H1 (cell line): Measurements from ENCODE around the gene ARRDC2. TPM values are rescaled to one million over a fixed set of nuclear protein-coding genes. Genes with fewer than 3 reads are reported as not detected.

Experiments used
- CTCF ChIA-PET: fragments of 300-600 bp; sonication (Branson Sonifier 250); formaldehyde crosslinking; loops from one replicate; lab custom pipeline; 2021; ENCODE audit not compliant: partially characterized antibody; lab: Charles Lee
- POLR2A ChIA-PET: fragments of 300-600 bp; sonication (Branson Sonifier 250); formaldehyde crosslinking; loops from one replicate; lab custom pipeline; 2021; ENCODE audit warnings: inconsistent platforms; ENCODE audit not compliant: partially characterized antibody; lab: Charles Lee
- DNase-seq, 2 experiments: peaks; one replicate each; pipeline versions ENCODE4 v3.0.0 to v3.0.0-alpha.2; 2010 to 2022; ENCODE audit warnings: low spot score in 2 of 2, low read depth in 1 of 2, mixed read lengths in 1 of 2
- FAIRE-seq: peaks from 2 replicates; lab custom pipeline; 2011; peaks lifted over from hg19 to GRCh38; lab: Jason Lieb, UNC
- H2AFZ ChIP-seq: 2 replicates; pipeline ENCODE4 v1.8.1; 2012; ENCODE audit warnings: low read length, inconsistent platforms
- H2AK5ac ChIP-seq: 2 replicates; pipeline ENCODE4 v1.6.1; 2013; ENCODE audit warnings: low read depth, low read length
- H2BK120ac ChIP-seq: replicated peaks from 2 replicates; pipeline ENCODE3; 2013; ENCODE audit warnings: low read depth, low read length, inconsistent platforms
- H2BK12ac ChIP-seq: 2 replicates; pipeline ENCODE4 v1.6.1; 2013; ENCODE audit warnings: low read depth, low read length
- H2BK15ac ChIP-seq: 2 replicates; pipeline ENCODE4 v1.6.1; 2013; ENCODE audit warnings: low read length
- H2BK20ac ChIP-seq: 2 replicates; pipeline ENCODE4 v1.6.1; 2013; ENCODE audit warnings: low read length
- H2BK5ac ChIP-seq: 2 replicates; pipeline ENCODE4 v1.6.1; 2013; ENCODE audit warnings: low read depth, low read length
- H3K14ac ChIP-seq: 2 replicates; pipeline ENCODE4 v1.6.1; 2013; ENCODE audit warnings: inconsistent platforms; ENCODE audit not compliant: insufficient read length
- H3K18ac ChIP-seq: 2 replicates; pipeline ENCODE4 v1.6.1; 2013; ENCODE audit warnings: low read length; ENCODE audit errors: extremely low read depth
- H3K23ac ChIP-seq: 2 replicates; pipeline ENCODE4 v1.6.1; 2013; ENCODE audit warnings: inconsistent platforms; ENCODE audit not compliant: insufficient read length
- H3K23me2 ChIP-seq: 2 replicates; pipeline ENCODE4 v1.6.1; 2013; ENCODE audit warnings: low read depth, low read length
- H3K27ac ChIP-seq: 2 replicates; pipeline ENCODE4 v1.6.1; 2011; ENCODE audit warnings: low read depth, low read length, inconsistent platforms
- H3K27me3 ChIP-seq, 4 experiments: replicated peaks in 1 of 4; 1 replicate in 1 of 4; 2 replicates in 3 of 4; pipeline versions ENCODE4 v1.6.1 to v1.8.1; 2011 to 2013; ENCODE audit warnings: low read length in 3 of 4, mild to moderate bottlenecking in 3 of 4, inconsistent platforms in 2 of 4, mixed read lengths in 2 of 4, moderate library complexity in 1 of 4; ENCODE audit not compliant: control insufficient read depth in 3 of 4, insufficient read depth in 3 of 4; ENCODE audit errors: extremely low read depth in 1 of 4
- H3K36me3 ChIP-seq, 4 experiments: 2 replicates each; pipeline versions ENCODE4 v1.6.1 to v1.8.1; 2011 to 2013; ENCODE audit warnings: mild to moderate bottlenecking in 4 of 4, low read length in 3 of 4, moderate library complexity in 2 of 4, control low read depth in 1 of 4, inconsistent platforms in 1 of 4; ENCODE audit not compliant: insufficient read depth in 4 of 4, control insufficient read depth in 2 of 4
- H3K4ac ChIP-seq: replicated peaks from 2 replicates; pipeline ENCODE3; 2013; ENCODE audit warnings: low read length, low read depth, mixed read lengths, inconsistent platforms; ENCODE audit not compliant: insufficient read length
- H3K4me1 ChIP-seq, 4 experiments: replicated peaks in 1 of 4; 1 replicate in 1 of 4; 2 replicates in 3 of 4; pipeline versions ENCODE4 v1.6.1 to v1.8.1; 2011 to 2013; ENCODE audit warnings: low read length in 3 of 4, inconsistent platforms in 2 of 4, mixed read lengths in 1 of 4; ENCODE audit not compliant: insufficient read depth in 4 of 4, control insufficient read depth in 3 of 4
- H3K4me2 ChIP-seq, 2 experiments: 2 replicates each; pipeline versions ENCODE4 v1.6.1 to v1.8.1; 2011 to 2013; ENCODE audit warnings: low read depth in 2 of 2, low read length in 2 of 2, control low read depth in 1 of 2, inconsistent platforms in 1 of 2, mild to moderate bottlenecking in 1 of 2; ENCODE audit not compliant: insufficient read depth in 1 of 2
- H3K4me3 ChIP-seq, 4 experiments: fragments of 200-600, 300-600 bp in 1 of 4; sonication (generic), shearing (Covaris generic), sonication (Bioruptor Twin) in 1 of 4; 2 replicates each; pipeline versions ENCODE4 v1.5.1 to v1.8.1; 2011 to 2016; ENCODE audit warnings: low read length in 4 of 4, low read depth in 3 of 4, control low read depth in 2 of 4, inconsistent platforms in 2 of 4, mild to moderate bottlenecking in 2 of 4, mixed read lengths in 1 of 4, moderate library complexity in 1 of 4; ENCODE audit not compliant: insufficient read depth in 2 of 4; ENCODE audit errors: extremely low read depth in 1 of 4
- H3K56ac ChIP-seq: replicated peaks from 2 replicates; pipeline ENCODE3; 2013; ENCODE audit warnings: low read depth, mild to moderate bottlenecking, mixed read lengths, low read length, inconsistent platforms; ENCODE audit not compliant: insufficient read length
- H3K79me1 ChIP-seq: 2 replicates; pipeline ENCODE4 v1.6.1; 2013; ENCODE audit warnings: low read depth, low read length, control low read depth
- H3K79me2 ChIP-seq, 2 experiments: 2 replicates each; pipeline versions ENCODE4 v1.6.1 to v1.8.1; 2012 to 2013; ENCODE audit warnings: low read length in 2 of 2, mild to moderate bottlenecking in 2 of 2, inconsistent platforms in 1 of 2; ENCODE audit not compliant: insufficient read depth in 2 of 2, control insufficient read depth in 1 of 2
- H3K9ac ChIP-seq, 4 experiments: replicated peaks in 1 of 4; 1 replicate in 1 of 4; 2 replicates in 3 of 4; pipeline versions ENCODE4 v1.6.1 to v1.8.1; 2011 to 2013; ENCODE audit warnings: low read depth in 3 of 4, low read length in 3 of 4, control low read depth in 2 of 4, mild to moderate bottlenecking in 2 of 4, moderate library complexity in 2 of 4, inconsistent platforms in 1 of 4; ENCODE audit errors: extremely low read depth in 1 of 4
- H3K9me3 ChIP-seq, 2 experiments: 2 replicates each; pipeline versions ENCODE4 v1.6.1 to v1.8.1; 2012 to 2013; ENCODE audit warnings: mild to moderate bottlenecking in 2 of 2, moderate library complexity in 2 of 2, control low read depth in 1 of 2, inconsistent platforms in 1 of 2, low read depth in 1 of 2, low read length in 1 of 2, mixed read lengths in 1 of 2; ENCODE audit not compliant: insufficient read depth in 2 of 2
- H4K20me1 ChIP-seq, 2 experiments: replicated peaks in 1 of 2; 2 replicates each; pipeline versions ENCODE3 to v1.8.1; 2011 to 2013; ENCODE audit warnings: inconsistent platforms in 2 of 2, low read length in 2 of 2, mild to moderate bottlenecking in 1 of 2; ENCODE audit not compliant: insufficient read depth in 2 of 2, control insufficient read depth in 1 of 2
- H4K5ac ChIP-seq: 2 replicates; pipeline ENCODE4 v1.6.1; 2013; ENCODE audit warnings: low read length, low read depth, mixed read lengths, inconsistent platforms; ENCODE audit not compliant: insufficient read length
- H4K8ac ChIP-seq: 2 replicates; pipeline ENCODE4 v1.8.0; 2013; ENCODE audit warnings: mild to moderate bottlenecking, moderate library complexity, low read length, inconsistent platforms; ENCODE audit not compliant: insufficient read depth; ENCODE audit errors: extremely low read depth
- H4K91ac ChIP-seq: replicated peaks from 2 replicates; pipeline ENCODE3; 2013; ENCODE audit warnings: low read length, mixed read lengths, inconsistent platforms; ENCODE audit not compliant: insufficient read length
- EGR1 ChIP-seq: IDR thresholded peaks from 2 replicates; pipeline ENCODE4 v1.6.1; 2011; ENCODE audit warnings: low read depth, low read length, borderline replicate concordance
- EP300 ChIP-seq, 2 experiments: IDR thresholded peaks; 1 replicate in 1 of 2; 2 replicates in 1 of 2; pipeline ENCODE4 v1.6.1; 2011 to 2012; ENCODE audit warnings: low read depth in 2 of 2, low read length in 2 of 2, mild to moderate bottlenecking in 2 of 2, borderline replicate concordance in 1 of 2, inconsistent platforms in 1 of 2, moderate library complexity in 1 of 2
- GTF2F1 ChIP-seq: IDR thresholded peaks from 2 replicates; pipeline ENCODE4 v1.6.1; 2012; ENCODE audit warnings: low read depth, low read length, improper control_type of control experiment, borderline replicate concordance
- HDAC2 ChIP-seq, 2 experiments: fragments of 300-600 bp in 1 of 2; sonication (generic) in 1 of 2; IDR thresholded peaks; 2 replicates each; pipeline ENCODE4 v1.6.1; 2011 to 2012; ENCODE audit warnings: low read depth in 2 of 2, low read length in 2 of 2, mild to moderate bottlenecking in 2 of 2, moderate library complexity in 2 of 2, borderline replicate concordance in 1 of 2, inconsistent platforms in 1 of 2
- JUN ChIP-seq: IDR thresholded peaks from 2 replicates; pipeline ENCODE4 v1.6.1; 2011; ENCODE audit warnings: low read depth, mild to moderate bottlenecking, improper control_type of control experiment, low read length
- KDM5A ChIP-seq: fragments of 200-600 bp; IDR thresholded peaks from 2 replicates; pipeline ENCODE4 v1.7.1; 2012; ENCODE audit warnings: mild to moderate bottlenecking, low read length, inconsistent platforms, mixed read lengths
- POLR2AphosphoS5 ChIP-seq: IDR thresholded peaks from 2 replicates; pipeline ENCODE4 v1.6.1; 2011; ENCODE audit warnings: low read depth, low read length
- SIRT6 ChIP-seq: IDR thresholded peaks from one replicate; pipeline ENCODE4 v1.7.1; 2012; ENCODE audit warnings: low read length, inconsistent platforms
- WGBS, 2 experiments: shearing (Covaris generic) in 1 of 2; methylation state at CpG; one replicate each; pipeline versions ENCODE4 v1.1.6 to v1.1.7; 2013 to 2015; ENCODE audit warnings: low lambda C conversion rate in 2 of 2, mixed read lengths in 2 of 2, inconsistent platforms in 1 of 2, low coverage in 1 of 2, missing lambda C conversion rate in 1 of 2; ENCODE audit not compliant: insufficient replicate concordance in 2 of 2, insufficient coverage in 1 of 2, insufficient read length in 1 of 2; ENCODE audit errors: extremely low coverage in 1 of 2, missing lambda C conversion rate in 1 of 2; 5-methylcytosine and 5-hydroxymethylcytosine counted together
- polyA plus RNA-seq, 7 experiments: library from polyadenylated mRNA; depleted of rRNA in 3 of 7; stranded (reverse) in 5 of 7; unstranded in 2 of 7; fragments of >200 nt in 5 of 7; fragments of 200-250 nt in 2 of 7; gene quantifications; 1 replicate in 5 of 7; 2 replicates in 1 of 7; 4 replicates in 1 of 7; pipeline versions ENCODE4 v1.2.1 to v1.2.3, GENCODE V29; 2011 to 2013; ENCODE audit warnings: missing spikeins in 2 of 7, mixed read lengths in 2 of 7
- total RNA-seq: library from RNA; stranded (reverse); fragmentation: NEBNext Ultra II Directional; extraction: Animal tissue kit (Norgen Biotek cat#: 25700); gene quantifications from 2 replicates; pipeline ENCODE4 v1.2.1, GENCODE V29; 2021
- TF ChIP-seq, protein P1 (sequence below): IDR thresholded peaks from 2 replicates; pipeline ENCODE4 v1.6.1; 2012; ENCODE audit warnings: low read length, inconsistent platforms
- TF ChIP-seq, protein P2 (sequence below): IDR thresholded peaks from 2 replicates; pipeline ENCODE4 v1.6.1; 2011; ENCODE audit warnings: low read depth, mild to moderate bottlenecking, low read length; ENCODE audit not compliant: insufficient read depth

ARRDC2 gene
- total and polyA plus RNA-seq, 2 of the 8 experiments (the other 6 are each of a cell fraction or from before 2014, with no cell fraction given) = 5.4 to 6.9 TPM

DNA sequence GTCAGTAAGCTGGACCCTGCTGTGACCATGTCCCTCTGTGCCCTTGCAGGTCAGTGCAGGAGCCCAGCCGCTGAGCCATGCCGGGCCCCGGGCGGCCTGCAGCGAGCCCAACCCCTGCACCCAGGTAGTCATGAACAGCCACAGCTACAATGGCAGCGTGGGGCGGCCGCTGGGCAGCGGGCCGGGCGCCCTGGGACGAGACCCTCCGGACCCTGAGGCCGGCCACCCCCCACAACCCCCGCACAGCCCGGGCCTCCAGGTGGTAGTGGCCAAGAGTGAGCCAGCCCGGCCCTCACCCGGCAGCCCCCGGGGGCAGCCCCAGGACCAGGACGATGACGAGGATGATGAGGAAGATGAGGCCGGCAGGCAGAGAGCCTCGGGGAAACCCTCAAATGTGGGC, 34.2 kb upstream of the ARRDC2 start:
- POLR2A ChIA-PET = interaction anchor here (1.2 to 1.3 kb wide), 2 partner anchors 25 to 31 kb away, joined by 3 to 4 read pairs; no protein-coding TSS in a partner anchor

More for the DNA sequence above, 34.2 kb upstream of the ARRDC2 start:
- Histone ChIP-seq H3K4me2 (no peak overlapping the region), H3K4me1 (no peaks in the 10 kb centered on the region), H3K4me3 (no peak overlapping the region), H3K79me2 (no peaks in the 10 kb centered on the region), H3K14ac (no peak overlapping the region), H3K9me3 (no peaks in the 10 kb centered on the region), H4K8ac (no peak overlapping the region), H2AFZ (no peak overlapping the region), H2BK20ac (no peak overlapping the region), H4K5ac (no peak overlapping the region), H2BK5ac (no peak overlapping the region), H3K23me2 (no peaks in the 10 kb centered on the region), H2BK15ac (no peak overlapping the region), H2BK12ac (no peak overlapping the region), H3K27me3 (no peaks in the 10 kb centered on the region), H3K23ac (no peak overlapping the region), H3K4ac (no peak overlapping the region), H3K79me1 (no peaks in the 10 kb centered on the region), H4K20me1 (peaks cover 0 to 2% of the 10 kb centered on the region in 2 experiments), H3K56ac (no peak overlapping the region), H2AK5ac (no peak overlapping the region), H3K18ac (no peak overlapping the region), H4K91ac (no peak overlapping the region), H3K36me3 (peaks cover 0 to 7% (median 0%) of the 10 kb centered on the region in 4 experiments; a peak in 2 of 8 replicates), H2BK120ac (no peak overlapping the region), H3K9ac (no peak overlapping the region), H3K27ac (no peak overlapping the region)
- DNase-seq (no peak), FAIRE-seq (no peak)
- WGBS, 2 experiments = 93% methylated on average over 23 of the region's 23 CpGs; no CpG with 5 or more reads in 1 of the 2 experiments
- CTCF ChIA-PET = interaction anchor here (1.0 to 1.5 kb wide), 4 partner anchors 8 to 35 kb away, joined by 3 to 5 read pairs (median 4); no protein-coding TSS in a partner anchor
- TF ChIP-seq EGR1 (no peak), POLR2AphosphoS5 (no peak), HDAC2 (IDR thresholded peaks at IDR 0.05; ENCODE audit: borderline replicate concordance in 1 of 2, low read depth in 2 of 2, low read length in 2 of 2) (no peak), SIRT6 (no peak), EP300 (IDR thresholded peaks at IDR 0.05; ENCODE audit: borderline replicate concordance in 1 of 2, low read depth in 2 of 2, low read length in 2 of 2) (no peak), KDM5A (no peak), JUN (no peak), GTF2F1 (no peak)
- TF ChIP-seq, protein P1, sequence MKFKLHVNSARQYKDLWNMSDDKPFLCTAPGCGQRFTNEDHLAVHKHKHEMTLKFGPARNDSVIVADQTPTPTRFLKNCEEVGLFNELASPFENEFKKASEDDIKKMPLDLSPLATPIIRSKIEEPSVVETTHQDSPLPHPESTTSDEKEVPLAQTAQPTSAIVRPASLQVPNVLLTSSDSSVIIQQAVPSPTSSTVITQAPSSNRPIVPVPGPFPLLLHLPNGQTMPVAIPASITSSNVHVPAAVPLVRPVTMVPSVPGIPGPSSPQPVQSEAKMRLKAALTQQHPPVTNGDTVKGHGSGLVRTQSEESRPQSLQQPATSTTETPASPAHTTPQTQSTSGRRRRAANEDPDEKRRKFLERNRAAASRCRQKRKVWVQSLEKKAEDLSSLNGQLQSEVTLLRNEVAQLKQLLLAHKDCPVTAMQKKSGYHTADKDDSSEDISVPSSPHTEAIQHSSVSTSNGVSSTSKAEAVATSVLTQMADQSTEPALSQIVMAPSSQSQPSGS = no peak
- TF ChIP-seq, protein P2, sequence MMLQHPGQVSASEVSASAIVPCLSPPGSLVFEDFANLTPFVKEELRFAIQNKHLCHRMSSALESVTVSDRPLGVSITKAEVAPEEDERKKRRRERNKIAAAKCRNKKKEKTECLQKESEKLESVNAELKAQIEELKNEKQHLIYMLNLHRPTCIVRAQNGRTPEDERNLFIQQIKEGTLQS = no peak
